HTERT RPE-1 (cell line): Measurements from ENCODE around the gene PNO1.
"Not testable (repeated sequence)": the region's sequence is repeated elsewhere in the genome, so short reads cannot be mapped to it uniquely, and the experiment has no call there.

Experiments
- in situ Hi-C: fragments of 300-500 bp; cut with MboI; formaldehyde crosslinking; loops from 4 replicates; pipeline ENCODE4 v1.14.3; 2020; ENCODE audit warnings: low sequenced_read_pairs

Gene PNO1

GRCh38 chr2:68157402-68158133 lies at the start of gene PNO1:
Gene PNO1, plus strand, starts transcription at chr2:68157888. Its CDS starts 47 bp downstream, at chr2:68157935.
- in situ Hi-C loops: no loop called here

GRCh38 chr2:68108120-68108519 lies 49.6 kb upstream of the PNO1 start:
- in situ Hi-C loops: no loop called here

GRCh38 chr2:68110102-68110501 lies 47.6 kb upstream of the PNO1 start:
- in situ Hi-C loops: no loop called here

GRCh38 chr2:68115965-68116364 lies 41.7 kb upstream of the PNO1 start:
- in situ Hi-C loops: no loop called here

GRCh38 chr2:68117922-68118321 lies 39.8 kb upstream of the PNO1 start:
- in situ Hi-C loops: not testable (repeated sequence)

GRCh38 chr2:68118816-68119215 lies 38.9 kb upstream of the PNO1 start:
- in situ Hi-C loops: no loop called here

- in situ Hi-C loops: no loop called here
Measured at GRCh38 chr2:68119504-68119903, 38.2 kb upstream of the PNO1 start.

- in situ Hi-C loops: no loop called here
Measured at GRCh38 chr2:68121873-68122679, 35.6 kb upstream of the PNO1 start.

GRCh38 chr2:68122680-68122964 lies 35.1 kb upstream of the PNO1 start:
- in situ Hi-C loops: no loop called here

GRCh38 chr2:68124321-68124720 lies 33.4 kb upstream of the PNO1 start:
- in situ Hi-C loops: no loop called here

GRCh38 chr2:68125821-68126220 lies 31.9 kb upstream of the PNO1 start:
- in situ Hi-C loops: no loop called here

- in situ Hi-C loops: no loop called here
Measured at GRCh38 chr2:68126561-68126960, 31.1 kb upstream of the PNO1 start.

- in situ Hi-C loops: no loop called here
Measured at GRCh38 chr2:68127358-68128242, 30.1 kb upstream of the PNO1 start.

- in situ Hi-C loops: no loop called here
Measured at GRCh38 chr2:68134120-68134519, 23.6 kb upstream of the PNO1 start.

- in situ Hi-C loops: no loop called here
Measured at GRCh38 chr2:68134554-68134953, 23.1 kb upstream of the PNO1 start.

GRCh38 chr2:68135448-68136320 lies 22.0 kb upstream of the PNO1 start:
- in situ Hi-C loops: no loop called here

- in situ Hi-C loops: no loop called here
Measured at GRCh38 chr2:68141875-68142274, 15.8 kb upstream of the PNO1 start.

- in situ Hi-C loops: no loop called here
Measured at GRCh38 chr2:68151037-68151436, 6.7 kb upstream of the PNO1 start.

- in situ Hi-C loops: no loop called here
Measured at GRCh38 chr2:68152681-68153347, 4.9 kb upstream of the PNO1 start.

- in situ Hi-C loops: no loop called here
Measured at GRCh38 chr2:68155618-68156017, 2.1 kb upstream of the PNO1 start.
